ENCODE measurements around the gene MRPL23. TPM values are rescaled to one million over a fixed set of nuclear protein-coding genes. Genes with fewer than 3 reads are reported as not detected.
A peak's percentile ranks its signal among the peaks of the same experiment; 100 is the strongest.

Gene MRPL23
- total RNA-seq, 2 donors from 2014 or later, result 40.2 to 83.4 TPM

GRCh38 chr11:1968454-1969002 is 21.4 kb downstream of the MRPL23 start:
- H3K27me3 ChIP-seq, result no peaks in the 10 kb centered on the region
- DNase-seq, result peak in 1 of 4 donors; percentile 7
- peak; percentile 6 for ATAC-seq
- no peaks in the 10 kb centered on the region for H3K36me3 ChIP-seq (replicated peaks in 1 of 2; ENCODE audit: insufficient read depth in 1 of 2, low read depth in 2 of 2)
- H3K4me1 ChIP-seq, result no peaks in the 10 kb centered on the region
- intact Hi-C loops (cut with DNase I), result no loop called here
- TF ChIP-seq POLR2A (IDR thresholded peaks at IDR 0.05) (no peak), CTCF (IDR thresholded peaks at IDR 0.05) (no peak)
- H3K9me3 ChIP-seq, result no peaks in the 10 kb centered on the region
- no peak overlapping the region for H3K27ac ChIP-seq
- 60% methylated on average over 1 of the region's 24 CpGs; no CpG with 5 or more reads in 1 of the 2 donors for WGBS, 2 donors
- no peak overlapping the region for H3K4me3 ChIP-seq

- peak; percentile 33 for ATAC-seq
Observed at GRCh38 chr11:1969035-1969434, 21.9 kb downstream of the MRPL23 start.

GRCh38 chr11:1969776-1970175 is 22.6 kb downstream of the MRPL23 start:
- ATAC-seq, result no peak
- TF ChIP-seq CTCF (IDR thresholded peaks at IDR 0.05), result no peak
- TF ChIP-seq POLR2A (IDR thresholded peaks at IDR 0.05), result no peak

More at GRCh38 chr11:1969035-1969434, 21.9 kb downstream of the MRPL23 start:
- intact Hi-C loops (cut with DNase I), result no loop called here
- Histone ChIP-seq H3K4me1 (no peaks in the 10 kb centered on the region), H3K4me3 (no peak overlapping the region), H3K27ac (no peak overlapping the region), H3K36me3 (replicated peaks in 1 of 2; ENCODE audit: insufficient read depth in 1 of 2, low read depth in 2 of 2) (no peaks in the 10 kb centered on the region), H3K27me3 (no peaks in the 10 kb centered on the region), H3K9me3 (no peaks in the 10 kb centered on the region)
- WGBS, 2 donors, result no CpG with 5 or more reads among the region's 21 CpGs
- no peak for DNase-seq
- TF ChIP-seq CTCF (IDR thresholded peaks at IDR 0.05), result no peak
- no peak for TF ChIP-seq POLR2A (IDR thresholded peaks at IDR 0.05)

GRCh38 chr11:1970956-1971355 is 23.8 kb downstream of the MRPL23 start:
- no peaks in the 10 kb centered on the region for H3K36me3 ChIP-seq (replicated peaks in 1 of 2; ENCODE audit: insufficient read depth in 1 of 2, low read depth in 2 of 2)
- ATAC-seq (no peak), DNase-seq (peak in 1 of 4 donors; percentile 8)
- H3K27me3 ChIP-seq, result no peaks in the 10 kb centered on the region
- intact Hi-C loops (cut with DNase I), result no loop called here
- WGBS, 2 donors, result 61 to 78% methylated on average over 6 of the region's 15 CpGs
- no peak overlapping the region for H3K27ac ChIP-seq
- no peak overlapping the region for H3K4me3 ChIP-seq
- no peaks in the 10 kb centered on the region for H3K9me3 ChIP-seq
- TF ChIP-seq POLR2A (IDR thresholded peaks at IDR 0.05), result no peak
- TF ChIP-seq CTCF (IDR thresholded peaks at IDR 0.05), result no peak
- no peaks in the 10 kb centered on the region for H3K4me1 ChIP-seq

More at GRCh38 chr11:1969776-1970175, 22.6 kb downstream of the MRPL23 start:
- Histone ChIP-seq H3K27me3 (no peaks in the 10 kb centered on the region), H3K9me3 (no peaks in the 10 kb centered on the region), H3K4me3 (no peak overlapping the region), H3K27ac (no peak overlapping the region), H3K36me3 (replicated peaks in 1 of 2; ENCODE audit: insufficient read depth in 1 of 2, low read depth in 2 of 2) (no peaks in the 10 kb centered on the region), H3K4me1 (no peaks in the 10 kb centered on the region)
- no CpG with 5 or more reads among the region's 23 CpGs for WGBS, 2 donors
- DNase-seq, result no peak
- intact Hi-C loops (cut with DNase I), result no loop called here

GRCh38 chr11:1975185-1975584 is 28.1 kb downstream of the MRPL23 start:
- H3K27me3 ChIP-seq, result no peaks in the 10 kb centered on the region
- H3K27ac ChIP-seq, result no peak overlapping the region
- no peaks in the 10 kb centered on the region for H3K9me3 ChIP-seq
- TF ChIP-seq POLR2A (IDR thresholded peaks at IDR 0.05) (no peak), CTCF (IDR thresholded peaks at IDR 0.05) (no peak)
- intact Hi-C loops (cut with DNase I), result no loop called here
- DNase-seq (no peak), ATAC-seq (no peak)
- H3K4me3 ChIP-seq, result no peak overlapping the region
- H3K36me3 ChIP-seq (replicated peaks in 1 of 2; ENCODE audit: insufficient read depth in 1 of 2, low read depth in 2 of 2), result no peaks in the 10 kb centered on the region
- no CpG with 5 or more reads among the region's 13 CpGs for WGBS, 2 donors
- H3K4me1 ChIP-seq, result no peaks in the 10 kb centered on the region

Data from body of pancreas (tissue), 4 donors.